ENCODE data around the gene DRAM1. TPM values are rescaled to one million over a fixed set of nuclear protein-coding genes. Genes with fewer than 3 reads are reported as not detected.

Gene DRAM1
- 42.0 and 112 TPM in 2 replicates for total RNA-seq

GRCh38 chr12:101876861-101877805 lies at the start of gene DRAM1:
TSS of gene DRAM1 (plus strand) at chr12:101877580. CDS start at chr12:101877790, 210 bp downstream.

GRCh38 chr12:101830367-101831325 lies 46.7 kb upstream of the DRAM1 start, which contains the start of gene GNPTAB:
TSS of gene GNPTAB (minus strand) at chr12:101830959. CDS start at chr12:101830675, 284 bp downstream.

Other genes with a start within 250 kb of the DRAM1 start
- gene CHPT1, start 179.9 kb upstream of the DRAM1 start, total RNA-seq, result 47.6 and 75.3 TPM in 2 replicates
- gene SYCP3, start 138.1 kb upstream of the DRAM1 start, total RNA-seq, result 0.17 TPM in 1 of 2 replicates, not detected in the other
- 26.3 and 47.0 TPM in 2 replicates for gene GNPTAB, start 46.6 kb upstream of the DRAM1 start, total RNA-seq
- 138 and 192 TPM in 2 replicates for gene WASHC3, start 184.4 kb downstream of the DRAM1 start, total RNA-seq
- gene NUP37, start 242.5 kb downstream of the DRAM1 start, total RNA-seq, result 42.8 and 89.4 TPM in 2 replicates
- gene PARPBP, start 242.6 kb downstream of the DRAM1 start, total RNA-seq, result 4.8 and 23.6 TPM in 2 replicates

All from smooth muscle cell of trachea (primary cell).